Spleen (tissue), 7 donors: ENCODE measurements around the gene OTULIN.

Source experiments
- CTCF ChIP-seq, 11 experiments: fragments of 200-600 bp in 7 of 11; fragments of 450-650 bp in 4 of 11; sonication (generic) in 4 of 11; IDR thresholded peaks in 8 of 11; conservative IDR thresholded peaks in 3 of 11; 1 replicate in 7 of 11; 2 replicates in 4 of 11; pipeline versions ENCODE4 v1.4.0 to v1.8.0; 2016 to 2021; ENCODE audit warnings: antibody characterized with exemption in 11 of 11, inconsistent platforms in 4 of 11, mild to moderate bottlenecking in 1 of 11
- POLR2AphosphoS5 ChIP-seq, 3 donors: sonication (generic); formaldehyde crosslinking; IDR thresholded peaks; one replicate each; pipeline ENCODE4 v1.5.1; 2017; ENCODE audit warnings: antibody characterized with exemption in 3 of 3
- donor health status: DM: no; HTN: no; CAD: no; lungs with moderate emphysema.
- donor health status: DM: no; HTN: no; CAD: no.
- donor health status: DM: no; HTN: no; CAD: no.

DNA sequence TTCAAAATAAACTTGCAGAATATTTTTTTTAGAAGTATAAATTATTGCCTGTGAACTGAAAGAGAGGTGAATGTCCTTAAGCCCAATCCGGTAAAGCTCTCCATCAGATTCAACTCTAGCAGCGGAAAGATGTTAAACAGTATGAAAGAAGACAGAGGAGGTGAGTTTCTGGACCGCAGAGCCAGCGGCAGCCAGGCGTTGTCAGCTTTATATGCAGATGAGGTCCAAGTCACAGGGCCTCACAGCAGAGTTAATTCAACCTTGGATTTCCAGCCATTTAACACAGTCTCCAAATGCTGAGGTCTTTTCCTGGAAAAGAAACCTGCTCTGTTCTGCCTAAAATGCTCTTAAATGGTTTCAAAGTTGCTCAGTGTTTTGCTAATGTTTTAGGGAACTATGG lies 75.5 kb downstream of the OTULIN start:
- TF ChIP-seq CTCF (IDR thresholded peaks at IDR 0.05 in 8 of 11, conservative IDR thresholded peaks at IDR 0.05 in 3 of 11) (no peak), POLR2AphosphoS5 (IDR thresholded peaks at IDR 0.05) (no peak)
